SK-N-DZ (cell line): ENCODE results near the gene SLC25A36.
"Not testable (repeated sequence)": the region's sequence is repeated elsewhere in the genome, so short reads cannot be mapped to it uniquely, and the experiment has no call there.

Experiments
- DNase-seq: peaks from one replicate; pipeline ENCODE4 v3.0.0-alpha.2; 2015; ENCODE audit warnings: low spot score

The SLC25A36 gene

DNA sequence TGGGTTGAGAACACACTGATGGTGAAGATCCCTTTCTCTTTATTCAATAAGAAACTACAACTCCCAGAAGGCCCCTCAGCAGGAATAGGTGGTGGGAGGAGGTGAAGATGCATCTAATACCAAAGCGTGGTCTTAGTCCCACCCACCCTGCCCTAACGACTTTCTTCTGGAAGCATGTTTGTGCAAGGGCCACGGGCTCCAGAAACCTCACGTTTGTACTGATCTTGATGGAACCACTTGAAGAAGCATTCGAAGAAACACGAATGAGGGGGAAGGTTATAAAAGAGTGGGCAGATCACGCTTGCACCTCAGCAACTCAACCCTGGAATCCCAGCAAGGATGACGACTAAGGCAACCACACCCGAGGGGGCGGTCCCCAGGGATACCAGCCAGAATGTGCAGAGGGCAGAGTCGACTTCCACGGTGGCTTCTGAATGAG is 10.6 kb upstream of the SLC25A36 start:
- DNase-seq: no peak

DNA sequence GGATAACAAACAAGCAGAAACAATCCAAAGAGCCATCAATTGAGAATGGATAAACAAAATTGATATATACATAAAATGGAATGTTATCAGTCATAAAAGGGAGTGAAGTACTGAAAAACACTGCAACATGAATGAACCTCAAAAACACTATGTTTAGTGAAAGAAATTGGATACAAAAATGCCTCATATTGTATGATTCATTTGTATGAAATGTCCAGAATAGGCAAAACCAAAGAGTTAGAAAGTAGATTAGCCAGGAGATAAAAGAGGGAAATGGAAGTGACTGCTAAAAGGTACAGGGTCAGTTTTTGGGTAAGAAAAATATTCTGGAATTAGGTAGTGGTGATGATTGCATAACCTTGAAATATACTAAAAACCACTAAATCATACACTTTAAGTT is 9.8 kb upstream of the SLC25A36 start:
- DNase-seq: no peak

DNA sequence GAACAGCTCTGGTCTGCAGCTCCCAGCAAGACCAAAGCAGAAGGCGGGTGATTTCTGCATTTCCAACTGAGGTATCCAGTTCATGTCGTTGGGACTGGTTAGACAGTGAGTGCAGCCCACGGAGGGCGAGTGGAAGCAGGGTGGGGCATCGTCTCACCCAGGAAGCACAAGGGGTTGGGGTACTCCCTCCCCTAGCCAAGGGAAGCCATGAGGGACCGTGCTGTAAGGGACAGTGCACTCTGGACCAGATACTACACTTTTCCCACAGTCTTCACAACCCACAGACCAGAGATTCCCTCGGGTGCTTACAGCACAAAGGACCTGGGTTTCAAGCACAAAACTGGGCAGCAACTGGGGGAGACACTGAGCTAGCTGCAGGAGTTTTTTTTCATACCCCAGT is 8.5 kb upstream of the SLC25A36 start:
- no peak for DNase-seq

DNA sequence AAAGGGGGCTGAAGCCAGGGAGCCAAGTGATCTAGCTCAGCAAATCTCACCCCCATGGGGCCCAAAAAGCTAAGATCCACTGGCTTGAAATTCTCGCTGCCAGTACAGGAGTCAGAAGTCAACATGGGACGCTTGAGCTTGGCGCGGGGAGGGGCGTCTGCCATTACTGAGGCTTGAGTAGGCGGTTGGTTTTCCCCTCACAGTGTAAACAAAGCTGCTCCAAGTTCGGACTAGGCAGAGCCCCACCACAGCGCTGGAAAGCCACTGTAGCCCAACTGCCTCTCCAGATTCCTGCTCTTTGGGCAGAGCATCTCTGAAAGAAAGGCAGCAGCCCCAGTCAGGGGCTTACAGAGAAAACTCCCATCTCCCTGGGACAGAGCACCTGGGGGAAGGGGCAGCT is 8.1 kb upstream of the SLC25A36 start:
- DNase-seq: no peak

DNA sequence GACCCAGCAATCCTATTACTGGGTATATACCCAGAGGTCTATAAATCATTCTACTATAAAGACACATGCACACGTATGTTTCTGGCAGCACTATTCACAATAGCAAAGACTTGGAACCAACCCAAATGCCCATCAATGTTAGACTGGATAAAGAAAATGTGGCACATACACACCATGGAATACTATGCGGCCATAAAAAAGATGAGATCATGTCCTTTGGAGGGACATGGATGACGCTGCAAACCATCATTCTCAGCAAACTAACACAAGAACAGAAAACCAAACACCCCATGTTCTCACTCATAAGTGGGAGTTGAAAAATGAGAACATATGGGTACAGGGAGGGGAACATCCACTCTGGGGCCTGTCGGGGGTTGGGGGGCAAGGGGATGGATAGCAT is 2.3 kb upstream of the SLC25A36 start:
- DNase-seq: not testable (repeated sequence)

DNA sequence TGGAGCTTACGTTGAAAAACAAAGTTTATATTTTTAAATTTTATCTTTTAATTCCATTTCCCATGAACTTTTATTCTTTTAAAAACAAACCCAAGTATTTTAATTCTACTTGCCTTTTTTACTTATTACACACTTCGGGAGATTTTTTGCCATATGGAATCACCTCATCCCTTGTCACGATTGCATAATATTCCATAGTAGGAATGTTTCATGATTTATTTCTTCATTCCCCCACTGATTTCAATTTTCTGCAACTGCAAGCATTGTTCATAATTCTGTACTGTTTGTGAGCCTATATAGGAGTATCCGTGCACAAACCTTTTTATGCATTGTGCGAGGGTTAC is 574 bp upstream of the SLC25A36 start:
- no peak for DNase-seq

GRCh38 chr3:140942221-140943104 is 827 bp downstream of the SLC25A36 start:
- DNase-seq: peak; percentile 73

- DNase-seq: no peak
These were observed 2.3 kb downstream of the SLC25A36 start for GRCh38 chr3:140943781-140944552.

GRCh38 chr3:140948460-140949249 is 7.0 kb downstream of the SLC25A36 start:
- no peak for DNase-seq

DNA sequence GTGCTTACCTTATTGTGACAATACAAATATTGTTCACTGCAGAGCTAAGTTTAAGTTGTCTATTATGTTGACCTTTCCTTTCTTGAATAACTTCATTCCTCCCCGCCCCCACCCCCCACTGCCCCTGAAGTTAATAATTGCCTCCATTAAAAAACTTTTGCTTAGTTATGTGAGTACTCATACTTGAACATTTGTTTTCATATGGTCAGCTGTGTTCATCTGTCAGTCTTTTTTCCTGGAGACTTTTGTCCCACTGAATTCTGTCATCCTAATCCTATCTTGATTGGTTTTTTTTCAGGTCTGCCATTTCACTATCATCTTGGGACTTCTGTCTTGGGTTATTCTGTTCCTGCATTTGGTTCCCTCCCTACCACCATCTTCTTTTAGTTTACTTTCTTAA is 8.5 kb downstream of the SLC25A36 start:
- no peak for DNase-seq

GRCh38 chr3:140950863-140951262 is 9.2 kb downstream of the SLC25A36 start:
- no peak for DNase-seq

DNA sequence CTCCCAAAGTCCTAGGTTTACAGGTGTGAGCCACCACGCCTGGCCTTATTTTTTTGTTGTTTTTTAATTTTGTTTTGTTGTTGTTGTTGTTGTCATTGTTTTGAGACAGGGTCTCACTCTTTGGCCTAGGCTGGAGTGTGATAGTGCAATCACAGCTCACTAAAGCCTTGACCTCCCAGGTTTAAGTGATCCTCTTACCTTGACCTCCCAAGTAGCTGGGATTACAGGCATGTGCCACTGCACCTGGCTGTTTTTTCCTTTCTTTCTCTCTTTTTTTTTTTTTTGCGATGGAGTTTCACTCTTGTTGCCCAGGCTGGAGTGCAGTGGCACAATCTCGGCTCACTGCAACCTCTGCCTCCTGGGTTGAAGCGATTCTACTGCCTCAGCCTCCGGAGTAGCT is 10.1 kb downstream of the SLC25A36 start:
- not testable (repeated sequence) for DNase-seq

- DNase-seq: no peak
These were observed 11.7 kb downstream of the SLC25A36 start for GRCh38 chr3:140953028-140953960.

- no peak for DNase-seq
These were observed 12.9 kb downstream of the SLC25A36 start for GRCh38 chr3:140954576-140954975.

- no peak for DNase-seq
These were observed 14.0 kb downstream of the SLC25A36 start for GRCh38 chr3:140955645-140956044.

DNA sequence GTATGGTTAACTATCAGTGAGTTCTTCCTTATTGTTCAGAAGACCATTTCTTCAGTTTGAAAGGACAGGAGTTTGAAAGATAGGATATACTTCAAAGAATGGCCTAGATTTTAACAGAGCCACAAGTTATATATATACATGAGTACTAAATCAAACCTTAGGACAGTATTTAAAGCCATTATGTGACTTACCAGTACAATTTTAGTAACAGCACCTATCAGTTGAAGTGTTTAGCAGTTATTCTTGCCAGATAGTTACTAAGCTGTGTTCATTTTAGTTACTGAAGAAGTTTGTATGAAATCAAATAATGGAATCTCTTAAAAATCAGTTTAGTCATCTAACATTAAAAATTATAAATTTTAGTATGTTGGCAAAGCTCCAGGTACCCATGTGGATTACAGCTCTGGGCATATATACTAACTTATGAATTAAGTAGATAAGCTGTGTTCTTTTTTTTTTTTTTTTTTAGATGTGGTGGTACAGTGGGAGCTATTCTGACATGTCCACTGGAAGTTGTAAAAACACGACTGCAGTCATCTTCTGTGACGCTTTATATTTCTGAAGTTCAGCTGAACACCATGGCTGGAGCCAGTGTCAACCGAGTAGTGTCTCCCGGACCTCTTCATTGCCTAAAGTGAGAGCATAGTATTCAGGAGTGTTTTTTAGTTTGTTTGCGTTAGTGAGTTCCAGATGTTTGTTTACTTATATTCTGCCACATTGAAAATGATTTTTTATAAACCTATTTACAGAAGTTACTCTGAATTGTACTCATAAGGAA is 14.6 kb downstream of the SLC25A36 start:
- DNase-seq: no peak

DNA sequence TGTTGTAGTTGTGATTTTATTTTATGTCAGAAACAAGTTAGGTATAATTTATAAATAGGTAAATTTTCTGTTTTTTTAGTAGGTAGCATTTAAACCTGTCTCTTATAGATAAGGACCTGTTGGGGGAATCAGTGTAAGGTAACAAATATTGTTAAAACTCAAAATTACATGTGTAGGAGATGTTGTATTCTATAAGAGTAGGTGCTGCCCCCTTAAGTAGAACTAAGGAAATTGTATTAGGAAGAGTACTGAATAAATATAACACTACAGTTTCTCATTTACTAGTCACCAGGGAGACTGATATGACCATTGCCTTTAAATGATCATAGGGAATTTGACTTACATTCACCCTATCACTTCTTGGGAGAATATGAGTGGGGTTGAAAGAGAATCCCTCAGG is 31.2 kb downstream of the SLC25A36 start:
- DNase-seq: no peak

GRCh38 chr3:140974900-140975299 is 33.3 kb downstream of the SLC25A36 start:
- DNase-seq: no peak

GRCh38 chr3:140980663-140981062 is 39.0 kb downstream of the SLC25A36 start:
- no peak for DNase-seq

- not testable (repeated sequence) for DNase-seq
These were observed 46.2 kb downstream of the SLC25A36 start for GRCh38 chr3:140987792-140988191.
